T-cell (primary cell): Measurements from ENCODE around the gene NIPAL1. TPM values are rescaled to one million over a fixed set of nuclear protein-coding genes. Genes with fewer than 3 reads are reported as not detected.

Source experiments
- ATAC-seq, 4 experiments: fragments of 200-7000 bp in 3 of 4; fragments of 150-1000 bp in 1 of 4; cut with Tn5 transposase; replicated peaks in 1 of 4; 1 replicate in 3 of 4; 2 replicates in 1 of 4; pipeline ENCODE4 v1.10.0; 2021; ENCODE audit warnings: moderate library complexity in 3 of 4, mild to moderate bottlenecking in 2 of 4, moderate number of reproducible peaks in 1 of 4
- CTCF ChIA-PET, 2 donors: fragments of 300-600 bp; sonication (Branson Sonifier 250); formaldehyde crosslinking; loops; one replicate each; lab custom pipeline; 2022; ENCODE audit warnings: antibody characterized with exemption in 2 of 2; lab: Charles Lee
- POLR2A ChIA-PET, 2 donors: fragments of 300-600 bp; sonication (Branson Sonifier 250); formaldehyde crosslinking; loops; one replicate each; lab custom pipeline; 2022; ENCODE audit warnings: antibody characterized with exemption in 2 of 2; lab: Charles Lee
- DNase-seq, 35 experiments: peaks; one replicate each; pipeline versions ENCODE4 v3.0.0 to v3.0.0-alpha.2; 2013 to 2023
- H3K27ac ChIP-seq: one replicate; pipeline ENCODE4 v1.5.1; 2013; ENCODE audit warnings: low read length
- H3K27me3 ChIP-seq, 2 experiments: replicated peaks in 1 of 2; 1 replicate in 1 of 2; 2 replicates in 1 of 2; pipeline versions ENCODE4 v1.6.1 to v1.7.0; 2013; ENCODE audit warnings: low read length in 1 of 2, mixed read lengths in 1 of 2; ENCODE audit not compliant: control insufficient read depth in 2 of 2, insufficient read depth in 2 of 2; ENCODE audit errors: extremely low read depth in 1 of 2
- H3K36me3 ChIP-seq, 2 donors: 1 replicate in 1 of 2; 2 replicates in 1 of 2; pipeline versions ENCODE4 v1.6.1 to v1.7.0; 2013; ENCODE audit warnings: low read length in 1 of 2; ENCODE audit not compliant: control insufficient read depth in 2 of 2, insufficient read depth in 1 of 2; ENCODE audit errors: extremely low read depth in 1 of 2
- H3K4me1 ChIP-seq, 2 experiments: 1 replicate in 1 of 2; 2 replicates in 1 of 2; pipeline versions ENCODE4 v1.6.1 to v1.7.0; 2013; ENCODE audit warnings: low read length in 2 of 2, mixed read lengths in 1 of 2; ENCODE audit not compliant: insufficient read depth in 2 of 2, control insufficient read depth in 1 of 2; ENCODE audit errors: extremely low read depth in 1 of 2
- H3K4me3 ChIP-seq, 2 donors: 1 replicate in 1 of 2; 2 replicates in 1 of 2; pipeline versions ENCODE4 v1.5.1 to v1.7.0; 2013; ENCODE audit warnings: mild to moderate bottlenecking in 2 of 2, low read length in 1 of 2, moderate library complexity in 1 of 2; ENCODE audit not compliant: control insufficient read depth in 1 of 2; ENCODE audit errors: extremely low read depth in 1 of 2
- H3K9me3 ChIP-seq: 2 replicates; pipeline ENCODE4 v1.7.0; 2013
- H3K27ac Mint-ChIP-seq, 2 donors: one replicate each; pipeline ENCODE4 v1.8.0; 2020 to 2021; ENCODE audit warnings: mild to moderate bottlenecking in 2 of 2, mixed read lengths in 2 of 2
- H3K27me3 Mint-ChIP-seq, 2 donors: one replicate each; pipeline ENCODE4 v1.8.0; 2021 to 2022; ENCODE audit warnings: mixed read lengths in 2 of 2
- H3K36me3 Mint-ChIP-seq: one replicate; pipeline ENCODE4 v1.8.0; 2021; ENCODE audit warnings: mixed read lengths
- H3K4me1 Mint-ChIP-seq, 3 donors: one replicate each; pipeline ENCODE4 v1.8.0; 2020 to 2022; ENCODE audit warnings: mixed read lengths in 3 of 3, mild to moderate bottlenecking in 1 of 3
- H3K4me3 Mint-ChIP-seq, 3 donors: one replicate each; pipeline ENCODE4 v1.8.0; 2020 to 2022; ENCODE audit warnings: mild to moderate bottlenecking in 3 of 3, mixed read lengths in 3 of 3, moderate library complexity in 3 of 3
- H3K9me3 Mint-ChIP-seq, 3 donors: one replicate each; pipeline ENCODE4 v1.8.0; 2020 to 2022; ENCODE audit warnings: mixed read lengths in 3 of 3
- WGBS: methylation state at CpG from one replicate; pipeline ENCODE4 v1.1.5; 2013; ENCODE audit warnings: missing lambda C conversion rate; ENCODE audit not compliant: insufficient coverage; 5-methylcytosine and 5-hydroxymethylcytosine counted together
- total RNA-seq, 35 experiments: library from RNA in 6 of 35; stranded (reverse) in 6 of 35; fragments of 120-200 nt in 1 of 35; gene quantifications; one replicate each; pipeline versions ENCODE4 v1.2.1 to v1.2.4 and lab custom pipeline; 2013 to 2026

The NIPAL1 gene
- total RNA-seq, 5 donors from 2014 or later (not counting 1 experiment from before 2014, with no cell fraction given): 0.77 to 2.9 (median 0.80) TPM

- Histone ChIP-seq H3K4me1 (peaks cover 0 to 3% of the 10 kb centered on the region in 2 experiments), H3K27me3 (no peaks in the 10 kb centered on the region), H3K9me3 (no peaks in the 10 kb centered on the region), H3K4me3 (no peak overlapping the region), H3K36me3 (peaks cover 17 to 45% of the 10 kb centered on the region in 2 donors), H3K27ac (no peak overlapping the region)
- Mint-ChIP-seq H3K4me1 (peaks cover 14 to 16% (median 15%) of the 10 kb centered on the region in 3 donors), H3K27ac (no peak overlapping the region), H3K9me3 (no peaks in the 10 kb centered on the region), H3K36me3 (peaks cover 62% of the 10 kb centered on the region), H3K27me3 (no peaks in the 10 kb centered on the region), H3K4me3 (no peak overlapping the region)
- ChIA-PET CTCF (no interaction called here), POLR2A (no interaction called here)
- ATAC-seq (no peak), DNase-seq (no peak)
- no CpG with 5 or more reads among the region's 2 CpGs for WGBS
Observed at GRCh38 chr4:48069026-48069425, 52.5 kb downstream of the NIPAL1 start.

GRCh38 chr4:48071191-48071590 is 54.6 kb downstream of the NIPAL1 start:
- CTCF ChIA-PET: interaction anchor here in 1 of 2 donors (0.7 kb wide), 1 partner anchor 14 kb away, joined by 4 read pairs; no protein-coding TSS in a partner anchor
- Mint-ChIP-seq H3K9me3 (no peaks in the 10 kb centered on the region), H3K4me1 (peaks cover 1 to 2% (median 2%) of the 10 kb centered on the region in 3 donors), H3K4me3 (no peak overlapping the region), H3K27me3 (no peaks in the 10 kb centered on the region), H3K27ac (no peak overlapping the region), H3K36me3 (peaks cover 54% of the 10 kb centered on the region)
- H3K27me3 ChIP-seq: no peaks in the 10 kb centered on the region
- no peak overlapping the region for H3K4me3 ChIP-seq
- no peak overlapping the region for H3K27ac ChIP-seq
- no peaks in the 10 kb centered on the region for H3K9me3 ChIP-seq
- DNase-seq (no peak), ATAC-seq (no peak)
- POLR2A ChIA-PET: interaction anchor here (0.6 to 0.7 kb wide), 2 partner anchors 12 to 265 kb away, joined by 3 to 9 read pairs; no protein-coding TSS in a partner anchor
- WGBS: 100% methylated on average over 2 of the region's 3 CpGs
- peaks cover 26 to 59% of the 10 kb centered on the region in 2 donors for H3K36me3 ChIP-seq
- H3K4me1 ChIP-seq: no peaks in the 10 kb centered on the region

GRCh38 chr4:48073567-48074103 is 57.1 kb downstream of the NIPAL1 start:
- no peaks in the 10 kb centered on the region for H3K27me3 ChIP-seq
- DNase-seq (no peak), ATAC-seq (no peak)
- ChIA-PET POLR2A (no interaction called here), CTCF (interaction anchor here in 1 of 2 donors (0.6 kb wide), 1 partner anchor 51 kb away, joined by 3 read pairs; no protein-coding TSS in a partner anchor)
- H3K36me3 ChIP-seq: peaks cover 20 to 70% of the 10 kb centered on the region in 2 donors
- Mint-ChIP-seq H3K27me3 (no peaks in the 10 kb centered on the region), H3K4me1 (peaks cover 0 to 6% (median 5%) of the 10 kb centered on the region in 3 donors), H3K27ac (peak overlapping the region in 1 of 2 donors; percentile 49), H3K36me3 (peaks cover 52% of the 10 kb centered on the region), H3K4me3 (no peak overlapping the region), H3K9me3 (no peaks in the 10 kb centered on the region)
- H3K27ac ChIP-seq: no peak overlapping the region
- 80% methylated on average over 1 of the region's 3 CpGs for WGBS
- H3K4me1 ChIP-seq: no peaks in the 10 kb centered on the region
- H3K9me3 ChIP-seq: no peaks in the 10 kb centered on the region
- no peak overlapping the region for H3K4me3 ChIP-seq

GRCh38 chr4:48074657-48075056 is 58.1 kb downstream of the NIPAL1 start:
- Histone ChIP-seq H3K9me3 (no peaks in the 10 kb centered on the region), H3K36me3 (peaks cover 12 to 68% of the 10 kb centered on the region in 2 donors), H3K27ac (no peak overlapping the region), H3K4me3 (no peak overlapping the region), H3K27me3 (no peaks in the 10 kb centered on the region), H3K4me1 (no peaks in the 10 kb centered on the region)
- DNase-seq (no peak), ATAC-seq (no peak)
- no CpG with 5 or more reads among the region's 1 CpG for WGBS
- Mint-ChIP-seq H3K9me3 (no peaks in the 10 kb centered on the region), H3K4me3 (no peak overlapping the region), H3K4me1 (peaks cover 4 to 11% (median 10%) of the 10 kb centered on the region in 3 donors), H3K27ac (peak overlapping the region; percentile 15 to 49), H3K27me3 (no peaks in the 10 kb centered on the region), H3K36me3 (peaks cover 54% of the 10 kb centered on the region)
- ChIA-PET CTCF (no interaction called here), POLR2A (no interaction called here)

GRCh38 chr4:48078425-48078824 is 61.9 kb downstream of the NIPAL1 start:
- H3K36me3 Mint-ChIP-seq: peaks cover 47% of the 10 kb centered on the region
- no peaks in the 10 kb centered on the region for H3K9me3 ChIP-seq
- H3K9me3 Mint-ChIP-seq: no peaks in the 10 kb centered on the region
- H3K4me1 Mint-ChIP-seq: peaks cover 17 to 32% (median 26%) of the 10 kb centered on the region in 3 donors
- H3K27ac ChIP-seq: no peak overlapping the region
- no peak overlapping the region for H3K4me3 ChIP-seq
- ATAC-seq (no peak), DNase-seq (no peak)
- H3K27me3 Mint-ChIP-seq: no peaks in the 10 kb centered on the region
- peaks cover 9 to 42% of the 10 kb centered on the region in 2 donors for H3K36me3 ChIP-seq
- ChIA-PET POLR2A (no interaction called here), CTCF (no interaction called here)
- H3K27me3 ChIP-seq: no peaks in the 10 kb centered on the region
- H3K4me1 ChIP-seq: no peaks in the 10 kb centered on the region
- peak overlapping the region; percentile 5 to 50 for H3K27ac Mint-ChIP-seq
- WGBS: 0% methylated on average over 1 of the region's 2 CpGs
- no peak overlapping the region for H3K4me3 Mint-ChIP-seq

- POLR2A ChIA-PET: no interaction called here
- peaks cover 47% of the 10 kb centered on the region for H3K36me3 Mint-ChIP-seq
- Histone ChIP-seq H3K4me3 (no peak overlapping the region), H3K36me3 (peaks cover 9 to 39% of the 10 kb centered on the region in 2 donors), H3K4me1 (no peaks in the 10 kb centered on the region), H3K27me3 (no peaks in the 10 kb centered on the region), H3K27ac (no peak overlapping the region), H3K9me3 (no peaks in the 10 kb centered on the region)
- H3K27me3 Mint-ChIP-seq: no peaks in the 10 kb centered on the region
- CTCF ChIA-PET: no interaction called here
- no peak for ATAC-seq
- WGBS: no CpG with 5 or more reads among the region's 5 CpGs
- H3K9me3 Mint-ChIP-seq: no peaks in the 10 kb centered on the region
- peaks cover 17 to 32% (median 26%) of the 10 kb centered on the region in 3 donors for H3K4me1 Mint-ChIP-seq
- no peak for DNase-seq
- peak overlapping the region; percentile 11 to 50 for H3K27ac Mint-ChIP-seq
- H3K4me3 Mint-ChIP-seq: no peak overlapping the region
Observed at GRCh38 chr4:48078862-48079655, 62.5 kb downstream of the NIPAL1 start.
